Measurements from ENCODE around the gene LRRC7.

Gene LRRC7

GRCh38 chr1:69738458-69739250 lies 170.9 kb downstream of the LRRC7 start:
- in situ Hi-C loops (cut with MboI; ENCODE audit: low sequenced_read_pairs, unreplicated experiment): loop anchor here (25.0 kb wide), 2 partner anchors 1126 to 1626 kb away; no protein-coding TSS in a partner anchor

DNA sequence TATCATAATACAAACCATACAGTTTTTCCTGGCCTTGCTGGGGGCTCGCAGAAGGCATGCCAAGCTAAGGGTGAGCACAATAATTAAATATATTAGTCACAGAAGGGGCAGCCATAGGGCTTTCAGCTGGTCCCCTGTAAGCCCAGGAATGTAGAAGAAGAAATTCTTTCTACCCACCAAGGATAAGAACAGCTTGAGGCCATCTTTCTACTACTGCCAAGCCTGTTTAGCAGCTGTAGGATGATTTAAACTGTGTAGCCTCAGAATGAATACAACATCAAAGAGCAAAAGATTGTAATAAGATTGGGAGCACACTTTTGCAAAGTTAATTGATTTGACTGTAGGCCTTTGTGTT lies 171.5 kb downstream of the LRRC7 start:
- TF ChIP-seq CTCF (IDR thresholded peaks at IDR 0.05; ENCODE audit: borderline replicate concordance, control extremely low read depth, extremely low read depth, insufficient read depth, missing control alignments): no peak
- in situ Hi-C loops (cut with MboI; ENCODE audit: low sequenced_read_pairs, unreplicated experiment): loop anchor here (25.0 kb wide), 2 partner anchors 1127 to 1627 kb away; no protein-coding TSS in a partner anchor
- no peak for DNase-seq (ENCODE audit: low spot score)

More at GRCh38 chr1:69738458-69739250, 170.9 kb downstream of the LRRC7 start:
- TF ChIP-seq CTCF (IDR thresholded peaks at IDR 0.05; ENCODE audit: borderline replicate concordance, control extremely low read depth, extremely low read depth, insufficient read depth, missing control alignments): no peak
- no peak for DNase-seq (ENCODE audit: low spot score)

- DNase-seq (ENCODE audit: low spot score): no peak
- in situ Hi-C loops (cut with MboI; ENCODE audit: low sequenced_read_pairs, unreplicated experiment): loop anchor here (25.0 kb wide), 2 partner anchors 1131 to 1631 kb away; no protein-coding TSS in a partner anchor
- TF ChIP-seq CTCF (IDR thresholded peaks at IDR 0.05; ENCODE audit: borderline replicate concordance, control extremely low read depth, extremely low read depth, insufficient read depth, missing control alignments): no peak
Observed at GRCh38 chr1:69743146-69743545, 175.4 kb downstream of the LRRC7 start.

DNA sequence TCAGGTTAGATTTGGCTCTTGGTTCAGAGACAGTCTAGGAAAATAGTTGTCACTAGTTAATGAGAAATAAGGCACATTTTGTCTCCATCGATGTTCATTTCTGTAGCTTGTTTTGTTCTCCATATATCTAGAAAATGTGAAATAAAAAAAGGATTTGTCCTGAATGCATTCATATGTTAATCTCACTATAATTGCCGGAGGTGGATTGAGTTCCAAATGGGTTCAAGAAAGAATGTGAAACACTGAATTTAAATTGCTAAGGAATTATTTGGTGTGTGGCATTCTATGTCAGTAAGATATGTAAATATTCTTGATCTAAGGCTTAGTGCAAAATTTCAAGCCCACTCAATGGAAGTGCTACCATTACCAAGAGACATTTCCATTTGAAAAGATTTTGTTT lies 176.7 kb downstream of the LRRC7 start:
- in situ Hi-C loops (cut with MboI; ENCODE audit: low sequenced_read_pairs, unreplicated experiment): loop anchor here (25.0 kb wide), 2 partner anchors 1132 to 1632 kb away; no protein-coding TSS in a partner anchor
- no peak for DNase-seq (ENCODE audit: low spot score)
- no peak for TF ChIP-seq CTCF (IDR thresholded peaks at IDR 0.05; ENCODE audit: borderline replicate concordance, control extremely low read depth, extremely low read depth, insufficient read depth, missing control alignments)

DNA sequence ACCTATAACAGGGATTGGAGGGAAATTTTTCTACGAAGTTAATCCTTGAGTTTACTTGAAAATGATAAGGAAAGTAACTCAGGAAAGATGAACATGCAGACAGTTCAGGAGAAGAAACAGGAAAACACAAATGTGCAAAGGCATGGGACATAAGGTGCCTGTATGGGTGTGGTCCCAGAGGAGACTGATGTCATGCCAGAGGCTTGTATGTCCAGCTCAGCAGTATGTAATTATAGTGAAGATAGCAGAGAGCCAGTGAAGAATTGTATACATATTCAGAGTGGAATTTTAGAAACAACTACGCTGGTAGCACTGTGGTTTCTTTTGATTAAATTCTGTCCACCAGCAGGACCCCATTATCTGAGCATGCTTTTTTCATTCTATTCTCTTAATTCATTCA lies 179.5 kb downstream of the LRRC7 start:
- in situ Hi-C loops (cut with MboI; ENCODE audit: low sequenced_read_pairs, unreplicated experiment): loop anchor here (25.0 kb wide), 2 partner anchors 1135 to 1635 kb away; no protein-coding TSS in a partner anchor
- no peak for DNase-seq (ENCODE audit: low spot score)
- TF ChIP-seq CTCF (IDR thresholded peaks at IDR 0.05; ENCODE audit: borderline replicate concordance, control extremely low read depth, extremely low read depth, insufficient read depth, missing control alignments): no peak

DNA sequence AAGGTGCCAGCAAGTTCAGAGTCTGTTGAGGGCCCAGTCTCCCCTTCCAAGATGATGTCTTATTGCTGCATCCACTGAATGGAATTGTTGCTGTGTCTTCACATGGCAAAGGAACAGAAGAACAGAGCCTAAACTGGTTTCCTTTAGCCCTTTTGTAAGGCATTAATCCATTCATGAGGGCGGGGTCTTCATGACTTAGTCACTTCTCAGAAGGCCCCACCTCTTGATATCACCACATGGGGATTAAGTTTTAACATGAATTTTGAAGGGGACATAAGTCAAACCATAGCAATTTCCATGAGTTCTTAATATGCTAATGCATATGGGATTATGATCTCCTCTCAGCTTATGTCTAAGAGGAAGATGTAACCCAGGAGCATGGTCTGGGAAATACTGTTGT lies 182.9 kb downstream of the LRRC7 start:
- in situ Hi-C loops (cut with MboI; ENCODE audit: low sequenced_read_pairs, unreplicated experiment): no loop called here
- DNase-seq (ENCODE audit: low spot score): no peak

More for the DNA sequence above, 182.9 kb downstream of the LRRC7 start:
- TF ChIP-seq CTCF (IDR thresholded peaks at IDR 0.05; ENCODE audit: borderline replicate concordance, control extremely low read depth, extremely low read depth, insufficient read depth, missing control alignments): no peak

Measured in GM13976 (cell line).